GM12873 (cell line): ENCODE data around the gene TSPAN31.

Source experiments
- TF ChIP-seq, protein P1 (sequence below): IDR thresholded peaks from 2 replicates; pipeline ENCODE4 v1.5.1; 2012; ENCODE audit warnings: low read depth, mild to moderate bottlenecking, moderate library complexity, low read length, control low read depth; ENCODE audit not compliant: insufficient read depth; ENCODE audit errors: missing control alignments

TSPAN31 gene

DNA sequence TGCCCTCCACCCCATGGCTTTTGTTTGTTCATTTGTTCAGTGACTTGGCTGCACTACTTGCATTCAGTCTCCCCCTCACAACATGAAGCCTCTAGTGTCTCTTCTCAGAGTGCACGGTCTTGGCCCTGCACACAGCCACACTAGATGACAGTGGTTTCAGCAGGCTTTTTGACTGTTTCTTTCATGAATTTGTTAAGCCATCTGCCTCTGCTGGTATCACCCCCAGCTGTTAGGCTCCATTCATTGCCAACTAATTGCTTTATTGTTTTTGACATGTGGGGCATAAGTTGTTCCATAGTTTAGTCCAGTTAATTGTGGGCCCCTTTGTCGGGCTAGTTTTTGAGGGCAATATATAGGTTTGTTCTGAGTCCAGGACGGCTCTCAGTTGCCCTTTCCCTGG is 32.1 kb upstream of the TSPAN31 start:
- TF ChIP-seq, protein P1, sequence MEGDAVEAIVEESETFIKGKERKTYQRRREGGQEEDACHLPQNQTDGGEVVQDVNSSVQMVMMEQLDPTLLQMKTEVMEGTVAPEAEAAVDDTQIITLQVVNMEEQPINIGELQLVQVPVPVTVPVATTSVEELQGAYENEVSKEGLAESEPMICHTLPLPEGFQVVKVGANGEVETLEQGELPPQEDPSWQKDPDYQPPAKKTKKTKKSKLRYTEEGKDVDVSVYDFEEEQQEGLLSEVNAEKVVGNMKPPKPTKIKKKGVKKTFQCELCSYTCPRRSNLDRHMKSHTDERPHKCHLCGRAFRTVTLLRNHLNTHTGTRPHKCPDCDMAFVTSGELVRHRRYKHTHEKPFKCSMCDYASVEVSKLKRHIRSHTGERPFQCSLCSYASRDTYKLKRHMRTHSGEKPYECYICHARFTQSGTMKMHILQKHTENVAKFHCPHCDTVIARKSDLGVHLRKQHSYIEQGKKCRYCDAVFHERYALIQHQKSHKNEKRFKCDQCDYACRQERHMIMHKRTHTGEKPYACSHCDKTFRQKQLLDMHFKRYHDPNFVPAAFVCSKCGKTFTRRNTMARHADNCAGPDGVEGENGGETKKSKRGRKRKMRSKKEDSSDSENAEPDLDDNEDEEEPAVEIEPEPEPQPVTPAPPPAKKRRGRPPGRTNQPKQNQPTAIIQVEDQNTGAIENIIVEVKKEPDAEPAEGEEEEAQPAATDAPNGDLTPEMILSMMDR = no peak

DNA sequence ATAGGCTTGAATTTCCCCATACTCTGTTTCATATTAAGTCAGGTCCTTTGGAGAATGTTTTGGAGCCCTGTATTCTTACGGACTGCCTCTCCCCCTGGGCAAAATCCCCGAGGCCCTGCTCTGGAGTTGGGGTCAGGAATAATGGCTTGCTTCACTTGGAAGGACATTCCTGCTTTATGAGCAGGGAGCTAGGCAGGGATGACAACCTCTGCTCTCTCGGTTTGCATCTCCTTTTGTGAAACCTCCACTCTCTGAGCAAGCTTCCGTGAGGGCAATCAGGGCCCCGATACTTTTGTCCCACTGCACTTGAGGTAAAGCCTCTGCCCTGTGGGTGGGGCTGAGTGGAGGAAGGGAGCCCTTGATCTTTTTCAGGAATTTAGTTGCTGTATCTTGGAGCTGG is 31.6 kb upstream of the TSPAN31 start:
- TF ChIP-seq, protein P1 = no peak

DNA sequence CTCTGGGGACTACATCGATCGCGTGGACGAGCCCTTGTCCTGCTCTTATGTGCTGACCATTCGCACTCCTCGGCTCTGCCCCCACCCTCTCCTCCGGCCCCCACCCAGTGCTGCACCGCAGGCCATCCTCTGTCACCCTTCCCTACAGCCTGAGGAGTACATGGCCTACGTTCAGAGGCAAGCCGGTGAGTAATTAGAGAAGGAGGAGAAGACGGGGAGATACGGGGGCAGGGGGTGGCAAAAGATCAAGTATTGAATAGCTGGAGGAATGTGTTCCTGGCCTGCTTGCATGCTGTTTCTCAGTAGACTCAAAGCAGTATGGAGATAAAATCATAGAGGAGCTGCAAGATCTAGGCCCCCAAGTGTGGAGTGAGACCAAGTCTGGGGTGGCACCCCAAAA is 29.1 kb upstream of the TSPAN31 start:
- TF ChIP-seq, protein P1 = no peak

DNA sequence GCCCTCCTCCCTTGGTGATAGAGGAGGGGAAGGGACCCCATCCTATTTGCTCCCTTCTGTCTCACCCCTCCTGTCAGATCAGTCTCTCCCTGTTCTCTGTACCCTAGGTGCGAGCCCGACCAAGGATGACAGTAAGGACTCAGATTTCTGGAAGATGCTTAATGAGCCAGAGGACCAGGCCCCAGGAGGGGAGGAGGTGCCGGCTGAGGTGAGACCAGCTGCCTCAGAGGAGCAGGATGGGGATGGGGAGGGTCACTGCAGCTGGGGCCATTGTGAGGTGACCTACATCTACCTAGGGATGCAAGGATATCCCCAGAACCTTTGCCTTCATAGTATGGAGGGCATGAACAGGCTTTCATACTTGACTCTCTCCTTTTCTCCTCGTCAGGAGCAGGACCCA is 28.5 kb upstream of the TSPAN31 start:
- TF ChIP-seq, protein P1 = no peak

DNA sequence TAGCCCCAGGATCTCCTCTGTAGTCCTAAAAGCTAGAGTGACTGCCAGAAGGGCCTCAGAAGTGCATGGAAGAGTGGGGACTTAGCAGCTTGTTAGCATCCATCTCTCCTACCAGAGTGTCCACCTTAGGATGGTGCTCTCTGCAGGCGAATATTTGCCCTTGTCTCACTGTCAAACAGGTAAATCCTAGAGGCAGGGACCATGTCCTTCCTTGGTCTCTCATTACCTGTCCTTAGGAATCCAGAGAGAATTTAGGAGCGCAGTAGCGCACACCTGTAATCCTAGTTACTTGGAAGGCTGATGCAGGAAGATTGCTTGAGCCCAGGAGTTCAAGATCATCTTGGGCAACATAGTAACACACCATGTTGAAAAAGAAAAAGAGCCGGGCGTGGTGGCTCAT is 27.7 kb upstream of the TSPAN31 start:
- TF ChIP-seq, protein P1 = no peak

DNA sequence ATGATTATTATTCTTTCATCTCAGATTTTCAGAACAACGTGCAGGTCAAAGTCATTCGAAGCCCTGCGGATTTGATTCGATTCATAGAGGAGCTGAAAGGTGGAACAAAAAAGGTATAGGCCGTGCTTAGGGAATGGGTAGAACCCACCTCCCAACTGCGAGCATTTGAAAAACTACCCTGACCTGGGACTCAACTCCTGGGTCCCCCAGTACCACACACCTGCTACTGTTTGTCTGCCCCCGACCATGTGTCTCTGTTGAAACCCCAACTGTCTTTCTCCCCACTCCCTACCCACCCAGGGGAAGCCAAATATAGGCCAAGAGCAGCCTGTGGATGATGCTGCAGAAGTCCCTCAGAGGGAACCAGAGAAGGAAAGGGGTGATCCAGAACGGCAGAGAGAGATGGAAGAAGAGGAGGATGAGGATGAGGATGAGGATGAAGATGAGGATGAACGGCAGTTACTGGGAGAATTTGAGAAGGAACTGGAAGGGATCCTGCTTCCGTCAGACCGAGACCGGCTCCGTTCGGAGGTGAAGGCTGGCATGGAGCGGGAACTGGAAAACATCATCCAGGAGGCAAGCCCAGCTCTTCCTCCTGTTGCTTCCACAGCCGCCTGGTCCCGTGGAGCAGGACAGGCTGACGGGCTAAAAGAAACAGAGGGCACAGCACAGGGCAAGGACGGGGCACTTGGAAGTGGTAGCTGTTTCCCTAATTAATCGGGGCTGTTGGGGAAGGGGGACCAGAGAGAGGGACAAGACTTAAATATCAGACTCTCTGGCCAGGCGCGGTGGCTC is 26.8 kb upstream of the TSPAN31 start:
- TF ChIP-seq, protein P1 = no peak

DNA sequence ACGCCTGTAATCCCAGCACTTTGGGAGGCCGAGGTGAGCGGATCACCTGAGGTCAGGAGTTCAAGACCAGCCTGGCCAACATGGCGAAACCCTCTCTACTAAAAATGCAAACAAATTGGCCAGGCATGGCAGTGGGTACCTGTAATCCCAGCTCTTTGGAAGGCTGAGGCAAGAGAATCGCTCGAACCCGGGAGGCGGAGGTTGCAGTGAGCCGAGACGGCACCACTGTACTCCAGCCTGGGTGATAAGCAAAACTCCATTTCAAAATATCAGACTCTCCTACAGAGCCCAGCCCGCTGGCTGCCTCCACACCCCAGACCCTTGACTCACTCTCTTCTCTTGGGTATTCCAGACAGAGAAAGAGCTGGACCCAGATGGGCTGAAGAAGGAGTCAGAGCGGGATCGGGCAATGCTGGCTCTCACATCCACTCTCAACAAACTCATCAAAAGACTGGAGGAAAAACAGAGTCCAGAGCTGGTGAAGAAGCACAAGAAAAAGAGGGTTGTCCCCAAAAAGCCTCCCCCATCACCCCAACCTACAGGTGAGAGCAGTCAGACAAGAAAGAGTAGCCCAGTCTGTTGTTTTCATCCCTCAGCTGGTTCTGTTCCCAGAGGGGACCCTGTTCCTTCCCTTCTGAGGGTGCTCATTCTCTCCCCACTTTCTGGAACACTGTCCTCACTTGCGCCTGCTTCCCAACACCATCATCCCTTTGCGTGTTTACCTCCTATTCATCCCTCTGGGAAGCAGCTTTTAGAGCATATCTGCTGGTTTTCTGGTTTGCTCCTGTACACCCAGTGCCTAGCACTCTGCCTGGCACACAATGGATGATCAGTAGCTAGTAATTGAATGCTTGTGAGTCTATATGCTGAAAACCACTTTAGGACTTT is 26.0 kb upstream of the TSPAN31 start:
- TF ChIP-seq, protein P1 = no peak
